ENCODE results near the gene ERRFI1. TPM values are rescaled to one million over a fixed set of nuclear protein-coding genes. Genes with fewer than 3 reads are reported as not detected.
A peak's percentile ranks its signal among the peaks of the same experiment; 100 is the strongest.
"Not testable (repeated sequence)": the region's sequence is repeated elsewhere in the genome, so short reads cannot be mapped to it uniquely, and the experiment has no call there.

ERRFI1 gene
- total RNA-seq, 1 donor from 2014 or later: 3.1 TPM

- no peaks in the 10 kb centered on the region for H3K9me3 Mint-ChIP-seq
- H3K4me1 Mint-ChIP-seq (ENCODE audit: low read depth): peaks cover 13% of the 10 kb centered on the region
- H3K27ac Mint-ChIP-seq: no peak overlapping the region
- intact Hi-C loops (cut with micrococcal nuclease): no loop called here
- H3K27me3 Mint-ChIP-seq (ENCODE audit: low read depth): no peaks in the 10 kb centered on the region
- peaks cover 68% of the 10 kb centered on the region for H3K36me3 Mint-ChIP-seq (ENCODE audit: low read depth)
- no peak for DNase-seq (ENCODE audit: low spot score)
- no peak overlapping the region for H3K4me3 Mint-ChIP-seq (ENCODE audit: low read depth)
These were observed 42.9 kb downstream of the ERRFI1 start for GRCh38 chr1:7983086-7983778.

- no peaks in the 10 kb centered on the region for H3K9me3 Mint-ChIP-seq
- no peaks in the 10 kb centered on the region for H3K27me3 Mint-ChIP-seq (ENCODE audit: low read depth)
- no peak overlapping the region for H3K4me3 Mint-ChIP-seq (ENCODE audit: low read depth)
- peaks cover 72% of the 10 kb centered on the region for H3K36me3 Mint-ChIP-seq (ENCODE audit: low read depth)
- no peak for DNase-seq (ENCODE audit: low spot score)
- H3K4me1 Mint-ChIP-seq (ENCODE audit: low read depth): peaks cover 13% of the 10 kb centered on the region
- no peak overlapping the region for H3K27ac Mint-ChIP-seq
- intact Hi-C loops (cut with micrococcal nuclease): no loop called here
These were observed 45.1 kb downstream of the ERRFI1 start for GRCh38 chr1:7980984-7981383.

GRCh38 chr1:7975212-7975865 lies 50.8 kb downstream of the ERRFI1 start:
- Mint-ChIP-seq H3K27ac (no peak overlapping the region), H3K27me3 (ENCODE audit: low read depth) (no peaks in the 10 kb centered on the region), H3K4me3 (ENCODE audit: low read depth) (no peak overlapping the region), H3K4me1 (ENCODE audit: low read depth) (peaks cover 6% of the 10 kb centered on the region), H3K9me3 (no peaks in the 10 kb centered on the region), H3K36me3 (ENCODE audit: low read depth) (peaks cover 65% of the 10 kb centered on the region)
- DNase-seq (ENCODE audit: low spot score): no peak
- intact Hi-C loops (cut with micrococcal nuclease): no loop called here

GRCh38 chr1:7973086-7973485 lies 53.0 kb downstream of the ERRFI1 start:
- Mint-ChIP-seq H3K9me3 (no peaks in the 10 kb centered on the region), H3K4me1 (ENCODE audit: low read depth) (peaks cover 4% of the 10 kb centered on the region), H3K4me3 (ENCODE audit: low read depth) (no peak overlapping the region), H3K36me3 (ENCODE audit: low read depth) (peaks cover 64% of the 10 kb centered on the region), H3K27ac (no peak overlapping the region), H3K27me3 (ENCODE audit: low read depth) (no peaks in the 10 kb centered on the region)
- DNase-seq (ENCODE audit: low spot score): no peak
- intact Hi-C loops (cut with micrococcal nuclease): no loop called here

- Mint-ChIP-seq H3K27me3 (ENCODE audit: low read depth) (no peaks in the 10 kb centered on the region), H3K4me1 (ENCODE audit: low read depth) (peaks cover 5% of the 10 kb centered on the region), H3K9me3 (no peaks in the 10 kb centered on the region), H3K27ac (no peak overlapping the region), H3K4me3 (ENCODE audit: low read depth) (no peak overlapping the region), H3K36me3 (ENCODE audit: low read depth) (peaks cover 64% of the 10 kb centered on the region)
- intact Hi-C loops (cut with micrococcal nuclease): no loop called here
- no peak for DNase-seq (ENCODE audit: low spot score)
These were observed 53.8 kb downstream of the ERRFI1 start for GRCh38 chr1:7972285-7972684.

- Mint-ChIP-seq H3K27ac (no peak overlapping the region), H3K4me3 (ENCODE audit: low read depth) (no peak overlapping the region), H3K4me1 (ENCODE audit: low read depth) (peaks cover 13% of the 10 kb centered on the region), H3K27me3 (ENCODE audit: low read depth) (no peaks in the 10 kb centered on the region), H3K36me3 (ENCODE audit: low read depth) (peaks cover 70% of the 10 kb centered on the region), H3K9me3 (no peaks in the 10 kb centered on the region)
- DNase-seq (ENCODE audit: low spot score): no peak
- intact Hi-C loops (cut with micrococcal nuclease): no loop called here
These were observed 55.1 kb downstream of the ERRFI1 start for GRCh38 chr1:7971024-7971423.

- DNase-seq (ENCODE audit: low spot score): no peak
- Mint-ChIP-seq H3K36me3 (ENCODE audit: low read depth) (peaks cover 73% of the 10 kb centered on the region), H3K4me1 (ENCODE audit: low read depth) (peaks cover 16% of the 10 kb centered on the region), H3K4me3 (ENCODE audit: low read depth) (no peak overlapping the region), H3K27me3 (ENCODE audit: low read depth) (no peaks in the 10 kb centered on the region), H3K9me3 (no peaks in the 10 kb centered on the region), H3K27ac (no peak overlapping the region)
- intact Hi-C loops (cut with micrococcal nuclease): no loop called here
These were observed 55.9 kb downstream of the ERRFI1 start for GRCh38 chr1:7970246-7970645.

- Mint-ChIP-seq H3K4me3 (ENCODE audit: low read depth) (no peak overlapping the region), H3K27ac (no peak overlapping the region), H3K9me3 (no peaks in the 10 kb centered on the region), H3K4me1 (ENCODE audit: low read depth) (peaks cover 36% of the 10 kb centered on the region), H3K36me3 (ENCODE audit: low read depth) (peaks cover 85% of the 10 kb centered on the region), H3K27me3 (ENCODE audit: low read depth) (no peaks in the 10 kb centered on the region)
- intact Hi-C loops (cut with micrococcal nuclease): no loop called here
- no peak for DNase-seq (ENCODE audit: low spot score)
These were observed 58.5 kb downstream of the ERRFI1 start for GRCh38 chr1:7967651-7968050.

GRCh38 chr1:7967196-7967595 lies 58.9 kb downstream of the ERRFI1 start:
- no peak for DNase-seq (ENCODE audit: low spot score)
- Mint-ChIP-seq H3K4me3 (ENCODE audit: low read depth) (peak overlapping the region; percentile 11), H3K9me3 (no peaks in the 10 kb centered on the region), H3K4me1 (ENCODE audit: low read depth) (peaks cover 36% of the 10 kb centered on the region), H3K27me3 (ENCODE audit: low read depth) (no peaks in the 10 kb centered on the region), H3K36me3 (ENCODE audit: low read depth) (peaks cover 85% of the 10 kb centered on the region), H3K27ac (no peak overlapping the region)
- intact Hi-C loops (cut with micrococcal nuclease): no loop called here

- H3K4me1 Mint-ChIP-seq (ENCODE audit: low read depth): peaks cover 43% of the 10 kb centered on the region
- peaks cover 71% of the 10 kb centered on the region for H3K36me3 Mint-ChIP-seq (ENCODE audit: low read depth)
- H3K27ac Mint-ChIP-seq: peak overlapping the region; percentile 23
- no peaks in the 10 kb centered on the region for H3K9me3 Mint-ChIP-seq
- H3K4me3 Mint-ChIP-seq (ENCODE audit: low read depth): peak overlapping the region; percentile 51
- intact Hi-C loops (cut with micrococcal nuclease): loop anchor here (5.0 kb wide), 1 partner anchor 42 kb away; no protein-coding TSS in a partner anchor
- H3K27me3 Mint-ChIP-seq (ENCODE audit: low read depth): no peaks in the 10 kb centered on the region
- no peak for DNase-seq (ENCODE audit: low spot score)
These were observed 61.6 kb downstream of the ERRFI1 start for GRCh38 chr1:7964476-7964875.

- peaks cover 43% of the 10 kb centered on the region for H3K4me1 Mint-ChIP-seq (ENCODE audit: low read depth)
- peak overlapping the region; percentile 100 for H3K4me3 Mint-ChIP-seq (ENCODE audit: low read depth)
- peak overlapping the region; percentile 69 for H3K27ac Mint-ChIP-seq
- H3K9me3 Mint-ChIP-seq; H3K27me3 Mint-ChIP-seq (ENCODE audit: low read depth); DNase-seq (ENCODE audit: low spot score): not testable (repeated sequence)
- H3K36me3 Mint-ChIP-seq (ENCODE audit: low read depth): peaks cover 65% of the 10 kb centered on the region
- intact Hi-C loops (cut with micrococcal nuclease): loop anchor here (5.0 kb wide), 1 partner anchor 42 kb away; no protein-coding TSS in a partner anchor
These were observed 62.3 kb downstream of the ERRFI1 start for GRCh38 chr1:7963841-7964240.

GRCh38 chr1:7963378-7963730 lies 62.8 kb downstream of the ERRFI1 start:
- intact Hi-C loops (cut with micrococcal nuclease): loop anchor here (5.0 kb wide), 1 partner anchor 41 kb away; no protein-coding TSS in a partner anchor
- not testable (repeated sequence) for DNase-seq (ENCODE audit: low spot score); H3K9me3 Mint-ChIP-seq; H3K27me3 Mint-ChIP-seq (ENCODE audit: low read depth)
- H3K4me3 Mint-ChIP-seq (ENCODE audit: low read depth): peak overlapping the region; percentile 100
- peaks cover 62% of the 10 kb centered on the region for H3K36me3 Mint-ChIP-seq (ENCODE audit: low read depth)
- peaks cover 43% of the 10 kb centered on the region for H3K4me1 Mint-ChIP-seq (ENCODE audit: low read depth)
- peak overlapping the region; percentile 75 for H3K27ac Mint-ChIP-seq

- Mint-ChIP-seq H3K4me3 (ENCODE audit: low read depth) (peak overlapping the region; percentile 100), H3K36me3 (ENCODE audit: low read depth) (peaks cover 62% of the 10 kb centered on the region), H3K9me3 (no peaks in the 10 kb centered on the region), H3K4me1 (ENCODE audit: low read depth) (peaks cover 43% of the 10 kb centered on the region), H3K27me3 (ENCODE audit: low read depth) (no peaks in the 10 kb centered on the region), H3K27ac (peak overlapping the region; percentile 98)
- no peak for DNase-seq (ENCODE audit: low spot score)
- intact Hi-C loops (cut with micrococcal nuclease): loop anchor here (5.0 kb wide), 1 partner anchor 41 kb away; no protein-coding TSS in a partner anchor
These were observed 63.3 kb downstream of the ERRFI1 start for GRCh38 chr1:7962636-7963377.

Measured in activated T-helper 2 cell treated with anti-CD3 and anti-CD28 coated beads, Interferon-gamma antibody, Interleukin-2, Interleukin-4, amounts not matched to agents 10 μg/mL and 5 μg/mL and 100 μg/mL, durations not matched to agents 14 hours and 24 hours and 36 hours (primary cell).